Epithelial cell of esophagus (primary cell): ENCODE results near the gene PTH2.
"Not testable (repeated sequence)": the region's sequence is repeated elsewhere in the genome, so short reads cannot be mapped to it uniquely, and the experiment has no call there.

Experiments used
- DNase-seq: peaks from one replicate; pipeline ENCODE4 v3.0.0; 2010; ENCODE audit warnings: low read depth
- H3K4me3 ChIP-seq: 2 replicates; pipeline ENCODE4 v1.5.1; 2011; ENCODE audit warnings: mild to moderate bottlenecking, low read length, control low read depth
- TF ChIP-seq, protein P1 (sequence below): IDR thresholded peaks from 2 replicates; pipeline ENCODE4 v1.5.1; 2011; ENCODE audit warnings: low read depth, mild to moderate bottlenecking, low read length, control low read depth, inconsistent platforms; ENCODE audit not compliant: insufficient read depth; ENCODE audit errors: missing control alignments

PTH2 gene

DNA sequence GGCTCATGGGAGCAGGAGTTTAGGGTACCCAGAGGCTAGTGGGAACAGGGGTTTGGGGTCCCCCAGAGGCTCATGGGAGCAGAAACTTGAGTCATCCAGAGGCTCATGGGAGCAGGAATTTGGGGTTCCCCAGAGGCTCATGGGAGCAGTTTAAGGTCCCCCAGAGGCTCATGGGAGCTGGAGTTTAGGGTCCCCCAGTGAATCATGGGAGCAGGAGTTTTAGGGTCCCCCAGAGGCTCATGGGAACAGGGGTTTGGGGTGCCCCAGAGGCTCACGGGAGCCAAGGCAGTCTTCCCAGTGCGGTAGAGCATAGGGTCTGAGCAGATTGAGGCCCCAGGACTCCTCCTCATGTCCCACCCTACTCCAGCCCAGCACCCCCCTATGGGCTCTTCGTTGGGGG lies 42.1 kb upstream of the PTH2 start:
- no peak overlapping the region for H3K4me3 ChIP-seq
- TF ChIP-seq, protein P1, sequence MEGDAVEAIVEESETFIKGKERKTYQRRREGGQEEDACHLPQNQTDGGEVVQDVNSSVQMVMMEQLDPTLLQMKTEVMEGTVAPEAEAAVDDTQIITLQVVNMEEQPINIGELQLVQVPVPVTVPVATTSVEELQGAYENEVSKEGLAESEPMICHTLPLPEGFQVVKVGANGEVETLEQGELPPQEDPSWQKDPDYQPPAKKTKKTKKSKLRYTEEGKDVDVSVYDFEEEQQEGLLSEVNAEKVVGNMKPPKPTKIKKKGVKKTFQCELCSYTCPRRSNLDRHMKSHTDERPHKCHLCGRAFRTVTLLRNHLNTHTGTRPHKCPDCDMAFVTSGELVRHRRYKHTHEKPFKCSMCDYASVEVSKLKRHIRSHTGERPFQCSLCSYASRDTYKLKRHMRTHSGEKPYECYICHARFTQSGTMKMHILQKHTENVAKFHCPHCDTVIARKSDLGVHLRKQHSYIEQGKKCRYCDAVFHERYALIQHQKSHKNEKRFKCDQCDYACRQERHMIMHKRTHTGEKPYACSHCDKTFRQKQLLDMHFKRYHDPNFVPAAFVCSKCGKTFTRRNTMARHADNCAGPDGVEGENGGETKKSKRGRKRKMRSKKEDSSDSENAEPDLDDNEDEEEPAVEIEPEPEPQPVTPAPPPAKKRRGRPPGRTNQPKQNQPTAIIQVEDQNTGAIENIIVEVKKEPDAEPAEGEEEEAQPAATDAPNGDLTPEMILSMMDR, result no peak
- no peak for DNase-seq

DNA sequence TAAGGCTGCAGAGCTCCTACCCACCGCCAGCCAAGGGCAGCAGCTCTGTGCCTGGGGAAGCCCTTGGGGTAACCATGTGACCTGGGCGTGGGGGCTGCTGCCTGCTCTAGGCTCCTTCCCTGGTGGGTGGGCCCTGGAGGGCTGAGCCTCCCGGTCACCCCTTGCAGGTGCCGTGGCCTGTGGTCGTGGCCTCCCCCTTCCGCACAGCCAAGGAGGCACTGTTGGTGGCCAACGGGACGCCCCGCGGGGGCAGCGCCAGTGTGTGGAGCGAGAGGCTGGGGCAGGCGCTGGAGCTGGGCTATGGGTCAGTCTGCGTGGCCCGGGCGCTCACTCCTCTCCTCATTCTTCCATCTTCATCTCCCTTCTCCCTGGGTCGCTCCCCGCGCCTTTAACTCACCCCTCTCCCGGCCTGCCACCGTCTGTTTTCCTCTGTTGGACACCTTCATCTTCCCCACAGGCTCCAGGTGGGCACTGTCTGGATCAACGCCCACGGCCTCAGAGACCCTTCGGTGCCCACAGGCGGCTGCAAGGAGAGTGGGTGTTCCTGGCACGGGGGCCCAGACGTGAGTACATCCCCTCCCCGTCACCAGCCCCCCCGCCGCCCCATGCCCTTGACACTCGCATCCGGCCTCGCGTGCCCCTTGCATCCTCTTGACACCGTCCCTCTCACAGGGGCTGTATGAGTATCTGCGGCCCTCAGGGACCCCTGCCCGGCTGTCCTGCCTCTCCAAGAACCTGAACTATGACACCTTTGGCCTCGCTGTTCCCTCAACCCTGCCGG lies 40.9 kb upstream of the PTH2 start:
- TF ChIP-seq, protein P1, result no peak
- no peak for DNase-seq
- no peak overlapping the region for H3K4me3 ChIP-seq

DNA sequence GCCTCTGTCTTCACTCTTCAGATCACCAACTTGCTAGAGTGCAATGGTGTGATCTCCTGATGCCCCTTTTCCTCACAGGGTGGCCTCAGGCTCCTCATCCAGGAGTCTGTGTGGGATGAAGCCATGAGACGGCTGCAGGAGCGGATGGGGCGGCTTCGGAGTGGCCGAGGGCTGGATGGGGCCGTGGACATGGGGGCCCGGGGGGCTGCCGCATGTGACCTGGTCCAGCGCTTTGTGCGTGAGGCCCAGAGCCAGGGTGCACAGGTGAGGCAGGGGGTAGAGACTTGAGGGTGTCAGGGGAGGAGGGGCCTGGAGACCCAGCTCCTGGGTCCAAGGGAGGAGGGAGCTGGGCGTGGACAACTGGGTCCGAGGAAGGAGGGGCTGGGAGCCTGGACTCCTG lies 39.3 kb upstream of the PTH2 start:
- H3K4me3 ChIP-seq, result no peak overlapping the region
- no peak for DNase-seq
- TF ChIP-seq, protein P1, result no peak

DNA sequence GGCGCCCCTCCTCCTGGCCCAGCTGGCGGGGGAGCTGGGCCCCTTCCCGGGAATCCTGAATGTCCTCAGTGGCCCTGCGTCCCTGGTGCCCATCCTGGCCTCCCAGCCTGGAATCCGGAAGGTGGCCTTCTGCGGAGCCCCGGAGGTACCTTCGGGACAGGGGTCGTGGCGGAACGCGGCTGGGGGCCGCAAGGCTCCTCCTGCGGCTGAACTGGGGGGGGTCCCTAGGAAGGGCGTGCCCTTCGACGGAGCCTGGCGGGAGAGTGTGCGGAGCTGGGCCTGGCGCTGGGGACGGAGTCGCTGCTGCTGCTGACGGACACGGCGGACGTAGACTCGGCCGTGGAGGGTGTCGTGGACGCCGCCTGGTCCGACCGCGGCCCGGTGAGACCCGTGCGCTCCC lies 38.4 kb upstream of the PTH2 start:
- TF ChIP-seq, protein P1, result no peak
- no peak for DNase-seq
- H3K4me3 ChIP-seq, result no peak overlapping the region

DNA sequence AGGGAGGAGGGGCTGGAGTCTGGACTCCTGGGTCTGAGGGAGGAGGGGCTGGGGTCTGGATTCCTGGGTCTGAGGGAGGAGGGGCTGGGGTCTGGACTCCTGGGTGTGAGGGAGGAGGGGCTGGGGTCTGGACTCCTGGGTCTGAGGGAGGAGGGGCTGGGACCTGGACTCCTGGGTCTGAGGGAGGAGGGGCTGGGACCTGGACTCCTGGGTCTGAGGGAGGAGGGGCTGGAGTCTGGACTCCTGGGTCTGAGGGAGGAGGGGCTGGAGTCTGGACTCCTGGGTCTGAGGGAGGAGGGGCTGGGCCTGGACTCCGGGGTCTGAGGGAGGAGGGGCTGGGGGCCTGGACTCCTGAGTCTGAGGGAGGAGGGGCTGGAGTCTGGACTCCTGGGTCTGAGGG lies 37.9 kb upstream of the PTH2 start:
- not testable (repeated sequence) for DNase-seq, H3K4me3 ChIP-seq

DNA sequence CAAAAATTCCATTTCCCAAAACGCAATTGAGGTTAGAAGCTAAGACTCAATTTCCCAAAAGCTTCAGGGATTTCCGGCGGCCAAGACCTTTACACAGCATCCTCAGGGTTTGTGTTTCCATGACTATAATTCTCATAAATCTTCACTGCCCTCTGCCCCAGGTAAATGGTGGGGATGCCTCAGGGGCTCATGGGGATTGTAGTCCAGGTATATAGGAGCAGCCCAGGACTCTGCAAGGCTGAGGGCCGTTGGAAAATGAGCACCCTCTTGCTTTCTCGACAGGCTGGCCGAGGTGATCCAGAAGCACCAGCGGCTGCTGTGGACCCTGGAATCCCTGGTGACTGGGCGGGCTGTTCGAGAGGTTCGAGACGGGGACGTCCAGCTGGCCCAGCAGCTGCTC lies 36.1 kb upstream of the PTH2 start:
- no peak overlapping the region for H3K4me3 ChIP-seq

DNA sequence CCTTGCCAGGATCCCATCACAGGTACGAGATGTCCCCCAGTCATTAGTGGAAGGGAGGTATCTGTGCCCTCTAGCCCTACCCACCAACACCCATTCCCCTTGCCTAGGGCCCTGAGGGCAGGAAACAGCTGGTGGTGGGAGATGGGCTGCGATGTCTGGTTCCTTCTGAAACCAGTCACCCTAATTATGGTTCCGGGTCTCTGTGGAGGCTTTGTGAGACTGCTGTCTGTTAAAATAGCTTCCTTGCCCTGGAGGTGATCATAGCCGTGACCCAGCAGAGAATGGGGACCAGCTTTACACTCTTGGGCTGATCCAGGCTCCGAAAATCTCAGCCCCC lies 35.3 kb upstream of the PTH2 start:
- TF ChIP-seq, protein P1, result no peak
- H3K4me3 ChIP-seq, result no peak overlapping the region
- no peak for DNase-seq

More for the DNA sequence above, 36.1 kb upstream of the PTH2 start:
- TF ChIP-seq, protein P1, result no peak
- DNase-seq, result no peak

DNA sequence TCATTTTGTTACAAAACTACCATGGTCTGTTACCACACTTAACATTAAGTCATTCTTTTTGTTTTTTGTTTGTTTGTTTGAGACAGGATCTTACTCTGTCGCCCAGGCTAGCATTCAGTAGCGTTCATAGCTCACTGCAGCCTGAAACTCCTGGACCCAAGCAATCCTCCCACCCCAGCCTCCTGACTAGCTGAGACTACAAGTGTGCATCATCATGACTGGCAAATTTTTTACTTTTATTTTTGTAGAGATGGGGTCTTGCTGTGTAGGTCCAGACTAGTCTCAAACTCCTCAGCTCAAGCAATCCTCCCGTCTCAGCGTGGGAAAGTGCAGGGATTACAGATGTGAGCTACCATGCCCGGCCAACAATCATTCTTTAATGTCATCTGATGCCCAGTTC lies 33.1 kb upstream of the PTH2 start:
- no peak overlapping the region for H3K4me3 ChIP-seq
- DNase-seq, result no peak
- TF ChIP-seq, protein P1, result no peak
